CD8-positive, alpha-beta memory T cell (primary cell): Measurements from ENCODE around the gene NFAM1. TPM values are rescaled to one million over a fixed set of nuclear protein-coding genes. Genes with fewer than 3 reads are reported as not detected.

ENCODE experiments used
- CTCF ChIA-PET: fragments of 350-600 bp; sonication (Branson Sonifier 250); formaldehyde crosslinking; loops from one replicate; lab custom pipeline; 2021; ENCODE audit warnings: antibody characterized with exemption; lab: Charles Lee
- POLR2A ChIA-PET: fragments of 350-600 bp; sonication (Branson Sonifier 250); formaldehyde crosslinking; loops from one replicate; lab custom pipeline; 2021; ENCODE audit warnings: antibody characterized with exemption; lab: Charles Lee
- DNase-seq, 5 donors: peaks; one replicate each; pipeline versions ENCODE4 v3.0.0 to v3.0.0-alpha.2; 2020 to 2022; ENCODE audit warnings: mixed read lengths in 1 of 5
- H3K27ac ChIP-seq: one replicate; pipeline ENCODE4 v1.7.0; 2013; ENCODE audit warnings: low read depth, mild to moderate bottlenecking, low read length, moderate library complexity
- H3K27me3 ChIP-seq: 2 replicates; pipeline ENCODE4 v1.7.0; 2013; ENCODE audit warnings: low read length, mild to moderate bottlenecking; ENCODE audit not compliant: insufficient read depth, poor library complexity, severe bottlenecking
- H3K36me3 ChIP-seq: 2 replicates; pipeline ENCODE4 v1.7.0; 2013; ENCODE audit warnings: mild to moderate bottlenecking, low read length, moderate library complexity; ENCODE audit not compliant: insufficient read depth
- H3K4me1 ChIP-seq: 2 replicates; pipeline ENCODE4 v1.7.0; 2013; ENCODE audit warnings: mild to moderate bottlenecking, low read length, moderate library complexity; ENCODE audit not compliant: insufficient read depth
- H3K4me3 ChIP-seq: 2 replicates; pipeline ENCODE4 v1.7.0; 2013; ENCODE audit warnings: mild to moderate bottlenecking, low read length
- H3K9me3 ChIP-seq: 2 replicates; pipeline ENCODE4 v1.7.0; 2013; ENCODE audit warnings: mild to moderate bottlenecking, low read length
- H3K27ac Mint-ChIP-seq, 8 donors: one replicate each; pipeline ENCODE4 v1.8.0; 2020 to 2021; ENCODE audit warnings: mixed read lengths in 8 of 8, mild to moderate bottlenecking in 6 of 8, inconsistent platforms in 3 of 8, moderate library complexity in 3 of 8
- H3K27me3 Mint-ChIP-seq, 2 donors: one replicate each; pipeline ENCODE4 v1.8.0; 2020 to 2021; ENCODE audit warnings: mixed read lengths in 2 of 2, mild to moderate bottlenecking in 1 of 2, moderate library complexity in 1 of 2
- H3K36me3 Mint-ChIP-seq, 3 donors: one replicate each; pipeline ENCODE4 v1.8.0; 2020 to 2021; ENCODE audit warnings: mixed read lengths in 3 of 3, inconsistent platforms in 1 of 3, mild to moderate bottlenecking in 1 of 3
- H3K4me1 Mint-ChIP-seq, 3 donors: one replicate each; pipeline ENCODE4 v1.8.0; 2020 to 2021; ENCODE audit warnings: mixed read lengths in 3 of 3, inconsistent platforms in 1 of 3, mild to moderate bottlenecking in 1 of 3
- H3K4me3 Mint-ChIP-seq, 7 donors: one replicate each; pipeline ENCODE4 v1.8.0; 2020 to 2021; ENCODE audit warnings: mixed read lengths in 7 of 7, mild to moderate bottlenecking in 6 of 7, moderate library complexity in 4 of 7, inconsistent platforms in 2 of 7
- H3K9me3 Mint-ChIP-seq, 5 donors: one replicate each; pipeline ENCODE4 v1.8.0; 2020 to 2022; ENCODE audit warnings: mixed read lengths in 5 of 5, mild to moderate bottlenecking in 3 of 5, moderate library complexity in 2 of 5, inconsistent platforms in 1 of 5
- polyA plus RNA-seq: library from polyadenylated mRNA; unstranded; fragments of 300-500 nt; fragmentation: Illumina TruSeq; gene quantifications from one replicate; pipeline ENCODE4 v1.2.3, GENCODE V29; 2021
- total RNA-seq, 2 experiments: library from RNA; stranded (reverse); gene quantifications; one replicate each; pipeline ENCODE4 v1.2.3, GENCODE V29; 2021

NFAM1 gene
- total and polyA plus RNA-seq, 3 experiments from 2014 or later, result 0.16 to 0.31 TPM; not detected in 1

DNA sequence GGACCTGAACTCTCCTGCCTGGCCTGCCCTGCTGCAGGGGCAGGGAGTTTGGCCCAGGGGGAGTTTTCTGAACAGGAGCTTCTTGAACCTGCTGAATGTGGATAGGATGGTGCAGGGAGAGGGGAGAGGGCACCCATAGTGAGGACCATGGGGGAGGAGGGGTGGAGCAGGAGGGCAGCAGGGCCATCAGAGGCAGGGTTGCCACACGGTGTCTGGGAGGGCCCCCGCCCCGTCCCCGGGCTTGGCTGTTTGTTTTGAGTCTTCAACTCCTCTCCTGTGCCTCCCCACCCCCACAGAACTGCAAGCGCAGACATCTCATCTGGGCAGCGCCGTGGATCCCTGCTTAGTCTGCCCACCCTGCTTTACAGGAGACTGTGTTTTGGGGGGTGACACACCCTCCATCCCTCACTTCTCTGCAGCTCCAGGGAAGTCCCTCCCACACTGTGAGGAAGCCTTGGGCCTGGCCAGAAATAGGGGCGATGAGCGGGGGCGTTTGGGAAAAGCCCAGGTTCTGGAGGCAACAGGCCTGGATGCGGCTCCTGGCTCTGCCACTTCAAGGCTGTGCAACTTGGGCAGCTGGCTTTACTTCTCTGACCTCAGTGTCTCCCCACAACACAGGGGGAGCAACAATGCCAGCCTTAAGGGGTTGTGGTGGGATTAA is 14.4 kb downstream of the NFAM1 start:
- Mint-ChIP-seq H3K9me3 (no peaks in the 10 kb centered on the region), H3K36me3 (no peaks in the 10 kb centered on the region), H3K4me3 (no peak overlapping the region), H3K27ac (peak overlapping the region in 1 of 8 donors; percentile 94), H3K4me1 (peaks cover 0 to 3% (median 0%) of the 10 kb centered on the region in 3 donors), H3K27me3 (peaks cover 4 to 24% of the 10 kb centered on the region in 2 donors)
- ChIA-PET POLR2A (no interaction called here), CTCF (no interaction called here)
- H3K27me3 ChIP-seq, result no peaks in the 10 kb centered on the region
- no peaks in the 10 kb centered on the region for H3K9me3 ChIP-seq
- DNase-seq, result no peak
- no peak overlapping the region for H3K27ac ChIP-seq
- no peaks in the 10 kb centered on the region for H3K36me3 ChIP-seq
- H3K4me1 ChIP-seq, result no peaks in the 10 kb centered on the region
- no peak overlapping the region for H3K4me3 ChIP-seq

DNA sequence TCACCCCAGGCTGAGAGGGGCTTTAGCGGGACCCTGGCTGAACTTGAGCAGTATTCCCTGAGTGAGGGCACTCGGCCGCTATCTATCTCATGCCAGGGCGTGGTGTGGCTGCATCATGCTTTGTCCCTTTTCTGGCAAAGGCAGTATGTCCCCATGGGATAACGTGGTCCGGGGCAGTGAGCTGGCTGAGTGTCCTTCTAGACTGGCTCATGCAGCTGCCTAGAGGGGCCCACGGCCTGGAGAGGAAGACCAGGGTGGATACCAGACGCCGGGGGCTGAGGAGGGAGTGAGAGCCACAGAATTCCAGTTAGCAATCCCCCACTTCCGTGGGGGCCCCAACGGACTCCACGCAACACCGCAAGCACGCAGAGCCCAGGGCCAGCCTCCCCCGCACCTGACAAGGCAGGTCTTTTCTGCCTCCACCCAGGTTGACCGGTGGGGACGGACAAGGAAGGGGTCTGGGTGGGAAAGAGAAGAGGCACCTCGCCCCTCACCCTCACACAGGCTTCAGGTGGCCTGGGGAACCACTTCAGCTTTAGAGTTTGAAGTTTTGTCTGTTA is 15.5 kb downstream of the NFAM1 start:
- no peaks in the 10 kb centered on the region for H3K36me3 ChIP-seq
- no peak overlapping the region for H3K4me3 ChIP-seq
- no peaks in the 10 kb centered on the region for H3K4me1 ChIP-seq
- H3K27ac ChIP-seq, result no peak overlapping the region
- H3K4me1 Mint-ChIP-seq, result peaks cover 0 to 3% (median 0%) of the 10 kb centered on the region in 3 donors
- H3K27me3 ChIP-seq, result no peaks in the 10 kb centered on the region
- H3K9me3 Mint-ChIP-seq, result no peaks in the 10 kb centered on the region
- H3K27ac Mint-ChIP-seq, result no peak overlapping the region
- no peaks in the 10 kb centered on the region for H3K9me3 ChIP-seq
- no peaks in the 10 kb centered on the region for H3K36me3 Mint-ChIP-seq
- no peak for DNase-seq
- CTCF ChIA-PET, result no interaction called here
- peaks cover 6 to 24% of the 10 kb centered on the region in 2 donors for H3K27me3 Mint-ChIP-seq
- POLR2A ChIA-PET, result no interaction called here
- no peak overlapping the region for H3K4me3 Mint-ChIP-seq

DNA sequence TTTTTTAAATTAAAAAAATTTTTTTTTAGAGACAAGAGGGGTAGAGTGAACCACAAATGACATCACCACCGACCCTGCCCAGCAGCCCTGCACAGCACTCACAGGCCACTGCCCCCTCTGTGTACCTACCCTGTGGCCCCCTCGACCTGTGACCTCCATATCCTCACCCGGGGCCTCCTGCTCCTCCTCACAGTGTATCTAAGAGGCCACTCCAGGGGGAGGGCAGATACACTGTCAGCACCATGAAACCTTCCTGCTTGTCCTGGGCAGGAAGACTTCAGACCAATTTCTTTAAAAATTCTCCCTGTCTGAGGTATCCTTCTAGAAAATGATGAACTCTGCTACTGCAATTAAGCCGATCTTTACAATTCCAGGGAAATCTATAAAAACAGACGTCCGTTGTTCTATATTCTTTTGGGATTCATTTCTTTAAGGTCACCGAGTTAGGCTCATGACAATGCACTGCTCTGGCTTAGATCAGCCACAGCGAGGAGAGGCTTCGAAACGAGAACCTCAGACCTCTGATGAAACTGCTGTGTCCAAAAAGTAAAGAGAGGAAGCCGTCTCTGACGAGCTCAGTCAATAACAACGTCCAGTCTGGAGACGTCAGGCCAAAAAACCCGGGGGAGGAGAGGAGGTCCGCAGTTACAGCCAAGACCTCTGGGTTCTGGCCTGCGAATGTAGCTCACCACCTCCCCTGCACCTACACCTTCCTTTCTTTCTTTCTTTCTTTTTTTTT is 17.5 kb downstream of the NFAM1 start:
- H3K9me3 Mint-ChIP-seq, result no peaks in the 10 kb centered on the region
- Histone ChIP-seq H3K4me1 (no peaks in the 10 kb centered on the region), H3K27me3 (no peaks in the 10 kb centered on the region), H3K27ac (no peak overlapping the region), H3K4me3 (no peak overlapping the region), H3K36me3 (no peaks in the 10 kb centered on the region), H3K9me3 (no peaks in the 10 kb centered on the region)
- H3K27me3 Mint-ChIP-seq, result peaks cover 6 to 14% of the 10 kb centered on the region in 2 donors
- POLR2A ChIA-PET, result no interaction called here
- no peaks in the 10 kb centered on the region for H3K36me3 Mint-ChIP-seq
- H3K4me1 Mint-ChIP-seq, result no peaks in the 10 kb centered on the region
- no peak for DNase-seq
- H3K27ac Mint-ChIP-seq, result no peak overlapping the region
- CTCF ChIA-PET, result no interaction called here
- H3K4me3 Mint-ChIP-seq, result no peak overlapping the region

DNA sequence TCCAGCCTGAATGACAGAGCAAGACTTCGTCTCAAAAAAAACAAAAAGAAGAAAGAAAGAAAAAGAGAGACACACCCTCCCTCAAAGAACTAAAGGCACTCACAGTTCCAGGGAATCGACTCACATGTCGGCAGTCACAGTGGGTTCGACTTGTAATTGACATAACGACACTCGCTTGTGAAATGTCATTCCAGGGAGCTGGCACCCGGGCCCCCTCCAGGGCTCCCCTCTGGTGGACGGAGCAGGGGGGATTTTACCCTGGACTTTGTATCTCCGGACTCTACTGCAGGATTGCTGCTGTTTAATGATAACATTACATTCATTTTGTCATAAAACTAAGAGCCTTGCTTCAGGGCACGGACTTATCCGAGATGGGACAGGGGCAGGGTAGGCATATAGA is 18.2 kb downstream of the NFAM1 start:
- no peak for DNase-seq
- Histone ChIP-seq H3K4me1 (no peaks in the 10 kb centered on the region), H3K27me3 (no peaks in the 10 kb centered on the region), H3K4me3 (no peak overlapping the region), H3K27ac (no peak overlapping the region), H3K36me3 (no peaks in the 10 kb centered on the region), H3K9me3 (no peaks in the 10 kb centered on the region)
- Mint-ChIP-seq H3K27ac (no peak overlapping the region), H3K4me1 (no peaks in the 10 kb centered on the region), H3K9me3 (no peaks in the 10 kb centered on the region), H3K27me3 (peaks cover 6 to 8% of the 10 kb centered on the region in 2 donors), H3K4me3 (no peak overlapping the region), H3K36me3 (no peaks in the 10 kb centered on the region)
- POLR2A ChIA-PET, result no interaction called here
- CTCF ChIA-PET, result no interaction called here

DNA sequence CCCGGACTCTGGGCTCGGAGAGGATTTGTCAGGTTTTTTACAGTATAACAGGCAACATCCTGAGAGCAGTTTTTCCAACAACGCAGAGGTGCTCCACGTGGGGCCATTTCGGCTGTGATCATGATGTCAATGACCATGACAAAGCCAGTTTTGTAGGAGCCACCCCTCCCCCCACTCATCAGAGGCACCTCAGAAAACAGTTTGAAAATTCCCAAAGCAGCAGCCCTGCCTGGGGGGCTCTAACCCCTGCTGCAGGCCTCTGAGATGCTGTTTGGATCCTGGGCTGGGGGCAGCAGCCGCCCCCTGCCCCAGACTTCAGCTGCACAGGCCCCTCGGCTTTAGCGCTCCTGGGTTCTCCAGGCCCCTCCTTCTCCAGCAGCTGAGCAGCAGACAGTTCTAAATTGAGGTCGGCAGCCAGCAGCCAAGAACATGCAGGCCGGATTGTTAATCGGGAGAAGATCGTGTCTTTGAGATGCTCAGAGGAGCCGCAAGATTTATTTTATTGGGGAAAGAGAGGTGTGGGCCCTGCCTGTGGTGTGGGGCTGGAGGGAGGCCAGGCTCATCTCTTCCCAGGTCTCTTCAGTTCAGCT is 19.4 kb downstream of the NFAM1 start:
- POLR2A ChIA-PET, result no interaction called here
- DNase-seq, result no peak
- CTCF ChIA-PET, result no interaction called here
- no peaks in the 10 kb centered on the region for H3K27me3 ChIP-seq
- H3K4me1 ChIP-seq, result no peaks in the 10 kb centered on the region
- Mint-ChIP-seq H3K27me3 (peaks cover 5 to 6% of the 10 kb centered on the region in 2 donors), H3K4me1 (no peaks in the 10 kb centered on the region), H3K9me3 (no peaks in the 10 kb centered on the region), H3K4me3 (no peak overlapping the region), H3K27ac (no peak overlapping the region), H3K36me3 (no peaks in the 10 kb centered on the region)
- no peaks in the 10 kb centered on the region for H3K36me3 ChIP-seq
- no peak overlapping the region for H3K27ac ChIP-seq
- H3K9me3 ChIP-seq, result no peaks in the 10 kb centered on the region
- H3K4me3 ChIP-seq, result no peak overlapping the region

DNA sequence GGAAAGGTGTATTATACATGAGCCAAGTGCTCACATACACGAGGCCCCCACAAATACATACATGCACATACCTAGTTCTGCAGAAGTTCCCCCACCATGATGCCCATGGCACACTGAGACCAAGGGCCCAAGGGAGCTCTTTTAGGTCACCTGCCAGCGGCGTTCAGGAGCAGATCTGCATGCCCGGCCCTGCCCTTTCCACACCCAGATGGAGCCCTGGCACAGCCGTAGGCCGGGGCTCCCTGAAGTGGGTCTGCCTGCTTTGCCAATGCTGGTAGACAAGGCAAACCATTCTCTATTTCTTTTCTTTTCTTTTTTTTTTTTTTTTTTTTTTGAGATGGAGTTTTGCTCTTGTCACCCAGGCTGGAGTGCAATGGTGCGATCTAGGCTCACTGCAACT is 21.5 kb downstream of the NFAM1 start:
- Histone ChIP-seq H3K4me1 (no peaks in the 10 kb centered on the region), H3K9me3 (no peaks in the 10 kb centered on the region), H3K36me3 (no peaks in the 10 kb centered on the region), H3K27ac (no peak overlapping the region), H3K27me3 (no peaks in the 10 kb centered on the region), H3K4me3 (no peak overlapping the region)
- DNase-seq, result no peak
- no peak overlapping the region for H3K4me3 Mint-ChIP-seq
- H3K9me3 Mint-ChIP-seq, result no peaks in the 10 kb centered on the region
- H3K27me3 Mint-ChIP-seq, result peaks cover 0 to 2% of the 10 kb centered on the region in 2 donors
- CTCF ChIA-PET, result no interaction called here
- no peak overlapping the region for H3K27ac Mint-ChIP-seq
- POLR2A ChIA-PET, result no interaction called here
- no peaks in the 10 kb centered on the region for H3K4me1 Mint-ChIP-seq
- no peaks in the 10 kb centered on the region for H3K36me3 Mint-ChIP-seq

DNA sequence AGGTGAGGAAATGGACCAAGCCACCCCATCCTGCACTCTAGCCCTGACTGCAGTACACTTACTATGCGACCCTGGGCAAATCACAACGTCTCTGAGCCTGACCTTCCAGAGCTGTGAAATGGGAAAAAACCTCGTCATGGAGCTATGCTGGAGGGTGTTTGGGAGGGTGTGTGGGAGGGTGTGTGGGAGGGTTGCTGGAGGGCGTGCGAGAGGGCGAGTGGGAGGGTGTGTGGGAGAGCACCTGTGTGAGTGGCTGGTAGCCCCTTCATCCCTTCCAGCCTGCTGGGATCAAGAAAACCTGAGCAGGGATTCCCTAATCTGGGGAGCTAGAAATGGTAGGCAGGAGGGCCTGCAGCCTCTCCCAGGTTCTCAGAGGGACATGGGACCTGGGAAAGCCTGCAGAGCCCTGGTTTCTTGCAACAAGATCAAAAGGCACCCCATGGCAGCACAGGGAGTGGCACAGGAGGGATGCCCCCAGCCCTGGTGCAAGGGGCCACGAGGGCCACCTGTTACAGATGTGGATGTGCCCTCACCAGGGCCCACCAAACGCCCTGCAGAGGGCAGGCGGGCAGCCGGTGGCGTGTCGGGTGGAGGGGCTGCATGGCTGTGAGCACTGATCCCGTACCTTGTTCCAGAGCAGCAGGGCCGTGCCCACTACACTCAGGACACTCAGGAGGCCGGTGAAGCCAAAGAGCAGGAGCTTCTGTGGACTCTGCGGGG is 23.2 kb downstream of the NFAM1 start:
- Histone ChIP-seq H3K36me3 (no peaks in the 10 kb centered on the region), H3K4me3 (no peak overlapping the region), H3K27ac (no peak overlapping the region), H3K4me1 (no peaks in the 10 kb centered on the region), H3K27me3 (no peaks in the 10 kb centered on the region), H3K9me3 (no peaks in the 10 kb centered on the region)
- Mint-ChIP-seq H3K36me3 (no peaks in the 10 kb centered on the region), H3K27me3 (peaks cover 0 to 2% of the 10 kb centered on the region in 2 donors), H3K4me1 (no peaks in the 10 kb centered on the region), H3K9me3 (no peaks in the 10 kb centered on the region), H3K4me3 (peak overlapping the region in 1 of 7 donors; percentile 61), H3K27ac (no peak overlapping the region)
- ChIA-PET POLR2A (no interaction called here), CTCF (no interaction called here)
- no peak for DNase-seq
